Measurements from ENCODE around the gene TXN2. TPM values are rescaled to one million over a fixed set of nuclear protein-coding genes. Genes with fewer than 3 reads are reported as not detected.

Gene TXN2
- total RNA-seq, 1 experiment from 2014 or later, result 87.0 TPM

Other genes starting within 250 kb of the TXN2 start
- 9.9 TPM for gene APOL2, start 242.1 kb downstream of the TXN2 start, total RNA-seq (2021; ENCODE audit: unreplicated experiment)
- gene APOL1, start 228.5 kb downstream of the TXN2 start, total RNA-seq (2021; ENCODE audit: unreplicated experiment), result 0.30 TPM
- 258 TPM for gene MYH9, start 93.7 kb downstream of the TXN2 start, total RNA-seq (2021; ENCODE audit: unreplicated experiment)
- 19.9 TPM for gene FOXRED2, start 25.4 kb upstream of the TXN2 start, total RNA-seq (2021; ENCODE audit: unreplicated experiment)
- 306 TPM for gene EIF3D, start 47.5 kb upstream of the TXN2 start, total RNA-seq (2021; ENCODE audit: unreplicated experiment)
- not detected for gene CACNG2, start 222.1 kb upstream of the TXN2 start, total RNA-seq (2021; ENCODE audit: unreplicated experiment)